ENCODE measurements around the gene KRTAP19-1.

GRCh38 chr21:30443226-30443625, 36.9 kb downstream of the KRTAP19-1 start:
- TF ChIP-seq GLIS2 (tag by site-specific recombination; IDR thresholded peaks at IDR 0.05) (no peak), ZSCAN30 (tag by site-specific recombination; IDR thresholded peaks at IDR 0.05) (no peak), CTCF (tag by site-specific recombination; IDR thresholded peaks at IDR 0.05) (no peak), ZNF121 (tag by site-specific recombination; IDR thresholded peaks at IDR 0.05) (no peak), ZNF2 (tag by site-specific recombination; IDR thresholded peaks at IDR 0.05) (no peak), ZNF10 (tag by site-specific recombination; IDR thresholded peaks at IDR 0.05) (no peak), ZNF530 (tag by site-specific recombination; IDR thresholded peaks at IDR 0.05; ENCODE audit: low read depth) (no peak), BCL11B (tag by site-specific recombination; IDR thresholded peaks at IDR 0.05; ENCODE audit: low read depth) (no peak), ZXDB (tag by site-specific recombination; IDR thresholded peaks at IDR 0.05) (no peak)

All from HEK293 (cell line).